HepG2 (cell line): Measurements from ENCODE around the gene CTNNA3. TPM values are rescaled to one million over a fixed set of nuclear protein-coding genes. Genes with fewer than 3 reads are reported as not detected.
"Not testable (repeated sequence)": the region's sequence is repeated elsewhere in the genome, so short reads cannot be mapped to it uniquely, and the experiment has no call there.

Experiments used
- ATAC-seq: fragments of 200-7000 bp; cut with Tn5 transposase; 3 replicates; pipeline ENCODE4 v1.9.1; 2020; ENCODE audit warnings: mild to moderate bottlenecking, moderate library complexity
- BruUV-seq: library from RNA; stranded (reverse); fragments of 400-500 nt; replicated peaks from 2 replicates; lab custom pipeline; 2021; lab: Mats Ljungman, UMichigan
- CTCF ChIA-PET: fragments of 300-600 bp; formaldehyde crosslinking; extraction: SDS; loops from one replicate; lab custom pipeline; 2021; ENCODE audit warnings: low total read pairs, inconsistent platforms, low intra/inter-chr PET ratio; lab: Yijun Ruan, JAX
- POLR2A ChIA-PET: fragments of 350-600 bp; sonication (Branson Sonifier 250); formaldehyde crosslinking; loops from one replicate; lab custom pipeline; 2020; ENCODE audit warnings: antibody characterized with exemption, inconsistent platforms; lab: Yijun Ruan, JAX
- DNase-seq: peaks from one replicate; pipeline ENCODE4 v3.0.0-alpha.2; 2015; ENCODE audit warnings: low spot score
- FAIRE-seq: peaks from 3 replicates; lab custom pipeline; 2011; peaks lifted over from hg19 to GRCh38; lab: Jason Lieb, UNC
- H2AFZ ChIP-seq: one replicate; pipeline ENCODE4 v1.6.1; 2011; ENCODE audit warnings: low read length, inconsistent platforms
- H3K27ac ChIP-seq: fragments of 300-600 bp; 3 replicates; pipeline ENCODE4 v1.8.0; 2011; ENCODE audit warnings: mixed run types, mild to moderate bottlenecking, mixed read lengths, low read length, inconsistent platforms; ENCODE audit not compliant: insufficient read depth; ENCODE audit errors: extremely low read length
- H3K27me3 ChIP-seq, 2 experiments: fragments of 200-600 bp in 1 of 2; 2 replicates in 1 of 2; 3 replicates in 1 of 2; pipeline versions ENCODE4 v1.6.0 to v1.8.0; 2011; ENCODE audit warnings: low read length in 2 of 2, mild to moderate bottlenecking in 2 of 2, moderate library complexity in 2 of 2, inconsistent platforms in 1 of 2; ENCODE audit not compliant: insufficient read depth in 2 of 2, control insufficient read depth in 1 of 2
- H3K36me3 ChIP-seq, 2 experiments: fragments of 200-600 bp in 1 of 2; replicated peaks in 1 of 2; 2 replicates in 1 of 2; 3 replicates in 1 of 2; pipeline versions ENCODE4 v1.5.1 to v1.8.0; 2011; ENCODE audit warnings: low read length in 2 of 2, inconsistent platforms in 1 of 2; ENCODE audit not compliant: insufficient read depth in 2 of 2, control insufficient read depth in 1 of 2
- H3K4me1 ChIP-seq: 2 replicates; pipeline ENCODE4 v1.5.1; 2012; ENCODE audit warnings: low read length, inconsistent platforms; ENCODE audit not compliant: insufficient read depth
- H3K4me2 ChIP-seq: 2 replicates; pipeline ENCODE4 v1.6.0; 2011; ENCODE audit warnings: low read depth, low read length, inconsistent platforms
- H3K4me3 ChIP-seq, 3 experiments: fragments of 200-600 bp in 1 of 3; sonication (generic), shearing (Covaris generic) in 1 of 3; replicated peaks in 1 of 3; 2 replicates each; pipeline ENCODE4 v1.5.1; 2011 to 2016; ENCODE audit warnings: low read length in 3 of 3, inconsistent platforms in 2 of 3, low read depth in 2 of 3, mild to moderate bottlenecking in 2 of 3, control low read depth in 1 of 3, mixed read lengths in 1 of 3; ENCODE audit not compliant: insufficient read depth in 1 of 3
- H3K79me2 ChIP-seq: one replicate; pipeline ENCODE4 v1.6.1; 2011; ENCODE audit warnings: low read length, inconsistent platforms; ENCODE audit not compliant: insufficient read depth
- H3K9ac ChIP-seq: 2 replicates; pipeline ENCODE4 v1.6.0; 2011; ENCODE audit warnings: mild to moderate bottlenecking, low read depth, low read length, inconsistent platforms; ENCODE audit not compliant: insufficient read depth
- H3K9me3 ChIP-seq: 2 replicates; pipeline ENCODE4 v1.5.1; 2012; ENCODE audit warnings: mild to moderate bottlenecking, low read length
- H4K20me1 ChIP-seq: 2 replicates; pipeline ENCODE4 v1.6.0; 2011; ENCODE audit warnings: inconsistent platforms, mild to moderate bottlenecking, low read length, moderate library complexity; ENCODE audit not compliant: insufficient read depth
- BATF2 ChIP-seq: sonication (generic); formaldehyde crosslinking; IDR thresholded peaks from 2 replicates; pipeline ENCODE4 v1.8.0; 2022; ENCODE audit warnings: mild to moderate bottlenecking, missing genetic modification reagents, moderate library complexity
- FOXA3 ChIP-seq: IDR thresholded peaks from 2 replicates; pipeline ENCODE4 v1.6.1; 2016; ENCODE audit warnings: missing genetic modification reagents, missing compliant biosample characterization
- GATA4 ChIP-seq: sonication (generic); IDR thresholded peaks from 2 replicates; pipeline ENCODE4 v1.6.1; 2016; ENCODE audit warnings: antibody characterized with exemption, low read depth, borderline replicate concordance
- TRIM24 ChIP-seq: sonication (generic); formaldehyde crosslinking; IDR thresholded peaks from 2 replicates; pipeline ENCODE4 v1.8.0; 2022; ENCODE audit warnings: mild to moderate bottlenecking, missing genetic modification reagents
- ZNF281 ChIP-seq: sonication (generic); formaldehyde crosslinking; IDR thresholded peaks from 2 replicates; pipeline ENCODE4 v1.4.0; 2020; ENCODE audit warnings: missing genetic modification reagents, borderline replicate concordance
- ZNF660 ChIP-seq: sonication (generic); formaldehyde crosslinking; IDR thresholded peaks from 2 replicates; pipeline ENCODE4 v1.5.1; 2020; ENCODE audit warnings: mild to moderate bottlenecking, low read depth, missing genetic modification reagents, borderline replicate concordance
- WGBS: methylation state at CpG from one replicate; pipeline ENCODE4 v1.1.6; 2017; ENCODE audit warnings: low lambda C conversion rate; 5-methylcytosine and 5-hydroxymethylcytosine counted together
- in situ Hi-C: cut with HindIII; loops from 2 replicates; pipeline ENCODE4 v1.10.0; 2017; ENCODE audit warnings: low pct_unique_long_range_greater_than_20kb; ENCODE audit not compliant: extremely low pct_ligation_motif_present
- intact Hi-C: fragments of 100-400 bp; cut with micrococcal nuclease; formaldehyde crosslinking; loops from one replicate; pipeline ENCODE4 v1.10.0; 2022; ENCODE audit not compliant: unreplicated experiment
- polyA plus RNA-seq, 8 experiments: library from polyadenylated mRNA; depleted of rRNA in 3 of 8; stranded (reverse) in 7 of 8; unstranded in 1 of 8; fragments of >200 nt; fragmentation: Illumina TruSeq in 4 of 8; extraction: Trizol in 4 of 8; gene quantifications; 2 replicates each; pipeline versions ENCODE4 v1.2.1 to v1.2.3, GENCODE V29; 2011 to 2016; ENCODE audit warnings: low read depth in 4 of 8, missing spikeins in 1 of 8, mixed read lengths in 1 of 8; ENCODE audit not compliant: insufficient read depth in 1 of 8
- total RNA-seq, 5 experiments: library from RNA; depleted of rRNA; stranded (reverse); fragments of >200 nt; fragmentation: Illumina TruSeq; extraction: Trizol; gene quantifications; 2 replicates each; pipeline ENCODE4 v1.2.3, GENCODE V29; 2016; ENCODE audit warnings: low read depth in 1 of 5

Gene CTNNA3
- total and polyA plus RNA-seq, 2 of the 13 experiments (the other 11 are each of a cell fraction or from before 2014, with no cell fraction given) = not detected

- H3K9me3 ChIP-seq, ATAC-seq, H3K27me3 ChIP-seq, POLR2A ChIA-PET, CTCF ChIA-PET, BruUV-seq, DNase-seq, H3K36me3 ChIP-seq, H3K4me3 ChIP-seq, H4K20me1 ChIP-seq, H3K4me2 ChIP-seq, H2AFZ ChIP-seq, H3K27ac ChIP-seq, H3K4me1 ChIP-seq, H3K9ac ChIP-seq, FAIRE-seq, H3K79me2 ChIP-seq: not testable (repeated sequence)
- intact Hi-C loops (loop anchor here (5.0 kb wide), 1 partner anchor 63 kb away; no protein-coding TSS in a partner anchor), in situ Hi-C loops (loop anchor here (5.0 kb wide), 1 partner anchor 83 kb away; no protein-coding TSS in a partner anchor)
- TF ChIP-seq ZNF281 (peak; percentile 64; the same call in 1 of the 2 replicates), FOXA3 (0 out of 2 replicates have a peak, but pooled peaks have one; percentile 25)
- 97% methylated on average over 19 of the region's 23 CpGs for WGBS
Measured at GRCh38 chr10:67699613-67700270, 3.7 kb upstream of the CTNNA3 start.

- FAIRE-seq (no peak), ATAC-seq (no peak), DNase-seq (no peak)
- CTCF ChIA-PET = interaction anchor here (1.1 to 3.3 kb wide), 2 partner anchors 81 to 84 kb away, joined by 3 to 58 read pairs; no protein-coding TSS in a partner anchor
- Histone ChIP-seq H3K9ac (no peak overlapping the region), H3K27me3 (peaks cover 0 to 5% of the 10 kb centered on the region in 2 experiments; a peak in 3 of 5 replicates), H2AFZ (no peak overlapping the region), H3K4me1 (no peaks in the 10 kb centered on the region), H3K4me3 (no peak overlapping the region), H3K79me2 (no peaks in the 10 kb centered on the region), H4K20me1 (no peaks in the 10 kb centered on the region), H3K27ac (no peak overlapping the region), H3K9me3 (no peaks in the 10 kb centered on the region), H3K36me3 (no peaks in the 10 kb centered on the region), H3K4me2 (no peak overlapping the region)
- WGBS = 23% methylated on average over 4 of the region's 4 CpGs
- POLR2A ChIA-PET = no interaction called here
- no TSS peak for BruUV-seq
- in situ Hi-C loops = loop anchor here (5.0 kb wide), 1 partner anchor 84 kb away; no protein-coding TSS in a partner anchor
- TF ChIP-seq ZNF660 = no peak
- no peak for TF ChIP-seq GATA4
- TF ChIP-seq TRIM24 = no peak
- TF ChIP-seq BATF2 = no peak
- intact Hi-C loops = loop anchor here (5.0 kb wide), 1 partner anchor 64 kb away; no protein-coding TSS in a partner anchor
Measured at GRCh38 chr10:67698164-67698563, 2.2 kb upstream of the CTNNA3 start.
